HepG2 (cell line): ENCODE results near the gene REEP6. TPM values are rescaled to one million over a fixed set of nuclear protein-coding genes. Genes with fewer than 3 reads are reported as not detected.
A peak's percentile ranks its signal among the peaks of the same experiment; 100 is the strongest.

Source experiments
- ARID5B ChIP-seq: IDR thresholded peaks from 2 replicates; pipeline ENCODE4 v1.4.0; 2020; ENCODE audit warnings: mild to moderate bottlenecking, missing genetic modification reagents
- ATF3 ChIP-seq: sonication (generic); formaldehyde crosslinking; IDR thresholded peaks from 2 replicates; pipeline ENCODE4 v1.4.0; 2020; ENCODE audit warnings: missing genetic modification reagents
- E2F1 ChIP-seq: sonication (generic); formaldehyde crosslinking; IDR thresholded peaks from 2 replicates; pipeline ENCODE4 v1.5.0; 2020; ENCODE audit warnings: missing genetic modification reagents
- EED ChIP-seq: sonication (generic); formaldehyde crosslinking; IDR thresholded peaks from 2 replicates; pipeline ENCODE4 v1.5.0; 2020; ENCODE audit warnings: mild to moderate bottlenecking, missing genetic modification reagents
- EHMT2 ChIP-seq: fragments of 200-600 bp; sonication (generic); IDR thresholded peaks from 2 replicates; pipeline ENCODE4 v1.7.0; 2017; ENCODE audit warnings: antibody characterized with exemption, low read depth, low read length, borderline replicate concordance
- EZH2 ChIP-seq: conservative IDR thresholded peaks from 2 replicates; pipeline ENCODE4 v1.6.1; 2012; ENCODE audit warnings: mild to moderate bottlenecking, low read depth, low read length, moderate library complexity
- GPN1 ChIP-seq: sonication (generic); formaldehyde crosslinking; IDR thresholded peaks from 2 replicates; pipeline ENCODE4 v1.5.1; 2020; ENCODE audit warnings: missing genetic modification reagents, borderline replicate concordance
- SNAPC5 ChIP-seq: sonication (generic); formaldehyde crosslinking; IDR thresholded peaks from 2 replicates; pipeline ENCODE4 v1.8.1; 2023; ENCODE audit warnings: mild to moderate bottlenecking, missing genetic modification reagents, borderline replicate concordance
- SRF ChIP-seq: IDR thresholded peaks from 2 replicates; pipeline ENCODE4 v1.6.1; 2011; ENCODE audit warnings: mild to moderate bottlenecking, low read depth, low read length, moderate library complexity
- TAF15 ChIP-seq: fragments of 200-400 bp; formaldehyde crosslinking; IDR thresholded peaks from one replicate; pipeline ENCODE4 v1.6.1; 2018; ENCODE audit warnings: mild to moderate bottlenecking, low read depth, low read length; ENCODE audit not compliant: poor library complexity, severe bottlenecking
- ZBTB40 ChIP-seq, 2 experiments: fragments of 450-650 bp in 1 of 2; sonication (generic) in 1 of 2; formaldehyde crosslinking in 1 of 2; IDR thresholded peaks; 2 replicates each; pipeline versions ENCODE4 v1.6.1 to v1.8.0; 2016 to 2022; ENCODE audit warnings: antibody characterized with exemption in 1 of 2, mild to moderate bottlenecking in 1 of 2, missing genetic modification reagents in 1 of 2
- polyA plus RNA-seq, 8 experiments: library from polyadenylated mRNA; depleted of rRNA in 3 of 8; stranded (reverse) in 7 of 8; unstranded in 1 of 8; fragments of >200 nt; fragmentation: Illumina TruSeq in 4 of 8; extraction: Trizol in 4 of 8; gene quantifications; 2 replicates each; pipeline versions ENCODE4 v1.2.1 to v1.2.3, GENCODE V29; 2011 to 2016; ENCODE audit warnings: low read depth in 4 of 8, missing spikeins in 1 of 8, mixed read lengths in 1 of 8; ENCODE audit not compliant: insufficient read depth in 1 of 8
- total RNA-seq, 5 experiments: library from RNA; depleted of rRNA; stranded (reverse); fragments of >200 nt; fragmentation: Illumina TruSeq; extraction: Trizol; gene quantifications; 2 replicates each; pipeline ENCODE4 v1.2.3, GENCODE V29; 2016; ENCODE audit warnings: low read depth in 1 of 5

Gene REEP6
- total and polyA plus RNA-seq, 2 of the 13 experiments (the other 11 are each of a cell fraction or from before 2014, with no cell fraction given) = 10.0 to 28.8 TPM

GRCh38 chr19:1489463-1490310, 1.3 kb upstream of the REEP6 start (continued):
- TF ChIP-seq ZBTB40 (IDR thresholded peaks at IDR 0.05) = no peak
- TF ChIP-seq ZBTB40 (CRISPR knock-in tag; IDR thresholded peaks at IDR 0.05) = 0 out of 2 replicates have a peak, but pooled peaks have one; percentile 20
- TF ChIP-seq E2F1 (CRISPR knock-in tag) = no peak
- no peak for TF ChIP-seq SNAPC5 (CRISPR knock-in tag)
- no peak for TF ChIP-seq SRF
- no peak for TF ChIP-seq EHMT2
- TF ChIP-seq TAF15 = no peak
- no peak for TF ChIP-seq ATF3 (CRISPR knock-in tag)
- TF ChIP-seq EED (CRISPR knock-in tag) = 0 out of 2 replicates have a peak, but pooled peaks have one; percentile 11
- no peak for TF ChIP-seq ARID5B (CRISPR knock-in tag)
- no peak for TF ChIP-seq GPN1 (CRISPR knock-in tag)
- TF ChIP-seq EZH2 = no peak
